BLaER1 treated with 17β-estradiol and CSF1 and Interleukin-3, amounts not matched to agents 10 nM and 100 nM (cell line): ENCODE measurements around the gene MYL4.

Experiments
- H3K27ac ChIP-seq, 11 experiments: shearing (Covaris generic); formaldehyde crosslinking; 2 replicates each; pipeline ENCODE4 v1.8.1; 2022
- H3K27me3 ChIP-seq, 11 experiments: shearing (Covaris generic); formaldehyde crosslinking; 2 replicates each; pipeline ENCODE4 v1.8.1; 2022
- H3K36me3 ChIP-seq, 11 experiments: shearing (Covaris generic); formaldehyde crosslinking; 2 replicates each; pipeline ENCODE4 v1.8.1; 2022
- H3K4me1 ChIP-seq, 10 experiments: shearing (Covaris generic); formaldehyde crosslinking; 2 replicates each; pipeline ENCODE4 v1.8.1; 2022
- H3K4me2 ChIP-seq, 11 experiments: shearing (Covaris generic); formaldehyde crosslinking; 2 replicates each; pipeline ENCODE4 v1.8.1; 2022
- H3K4me3 ChIP-seq, 10 experiments: shearing (Covaris generic); formaldehyde crosslinking; 2 replicates each; pipeline ENCODE4 v1.8.1; 2022
- H3K9ac ChIP-seq, 11 experiments: shearing (Covaris generic); formaldehyde crosslinking; 2 replicates each; pipeline ENCODE4 v1.8.1; 2022
- H3K9me3 ChIP-seq, 11 experiments: shearing (Covaris generic); formaldehyde crosslinking; replicated peaks in 1 of 11; 2 replicates each; pipeline ENCODE4 v1.8.1; 2022
- H4K20me1 ChIP-seq, 11 experiments: shearing (Covaris generic); formaldehyde crosslinking; 2 replicates each; pipeline ENCODE4 v1.8.1; 2022
- Cebpa-rat ChIP-seq, 11 experiments: shearing (Covaris generic); IDR thresholded peaks; 2 replicates each; pipeline ENCODE4 v1.8.1; 2022

MYL4 gene

GRCh38 chr17:47243737-47244598, 34.8 kb downstream of the MYL4 start:
- Histone ChIP-seq H3K36me3 (no peaks in the 10 kb centered on the region), H3K4me1 (peaks cover 32 to 57% (median 54%) of the 10 kb centered on the region in 10 experiments), H4K20me1 (no peaks in the 10 kb centered on the region), H3K27me3 (0 out of 22 replicates have a peak, but pooled peaks cover 0 to 8% (median 0%) of the 10 kb centered on the region in 11 experiments), H3K4me2 (peak overlapping the region; percentile 8 to 62 (median 53); a peak in 20 of 22 replicates), H3K27ac (no peak overlapping the region), H3K4me3 (no peak overlapping the region), H3K9me3 (no peaks in the 10 kb centered on the region), H3K9ac (no peak overlapping the region)
- TF ChIP-seq Cebpa-rat (IDR thresholded peaks at IDR 0.05): no peak

DNA sequence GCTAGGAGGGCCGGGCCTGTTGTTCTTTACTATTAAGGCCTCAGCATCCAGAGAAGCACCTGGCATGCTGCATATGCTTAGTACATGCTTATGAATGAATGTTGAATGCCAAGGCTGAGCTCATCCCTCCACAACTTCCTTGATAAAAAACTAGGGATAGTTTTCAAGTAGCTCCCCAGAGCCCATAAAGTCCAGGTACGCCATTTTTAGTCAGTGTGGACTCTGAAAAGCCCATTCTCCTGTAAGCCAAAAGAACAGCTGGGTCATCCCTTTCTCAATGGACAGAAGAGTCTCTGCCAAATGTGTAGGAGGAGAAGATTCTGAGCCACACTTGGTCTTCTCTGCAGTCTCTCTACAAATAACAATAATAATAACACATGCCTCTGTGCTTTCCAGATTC, 35.5 kb downstream of the MYL4 start:
- Histone ChIP-seq H3K4me3 (no peak overlapping the region), H3K27ac (no peak overlapping the region)
- TF ChIP-seq Cebpa-rat (IDR thresholded peaks at IDR 0.05): no peak

DNA sequence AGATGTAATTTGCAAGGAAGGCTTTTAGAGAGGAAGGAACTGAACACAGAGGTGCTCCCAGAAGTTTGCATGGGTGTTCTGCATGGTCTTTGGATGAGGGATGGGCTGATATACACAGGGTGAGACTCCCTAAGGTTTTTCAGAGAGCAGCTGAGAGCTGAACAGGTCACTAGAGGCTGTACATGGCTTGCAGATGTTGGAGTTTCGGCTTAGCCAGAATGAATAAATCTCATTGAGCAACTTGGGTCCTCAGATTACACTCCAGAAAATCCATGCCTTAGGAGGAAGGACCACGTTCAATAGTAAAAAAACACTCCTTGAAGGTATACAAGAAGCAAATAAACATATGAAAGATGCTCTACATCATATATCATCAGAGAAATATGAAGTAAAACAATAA, 37.0 kb downstream of the MYL4 start:
- Histone ChIP-seq H3K9ac (no peak overlapping the region), H3K9me3 (no peaks in the 10 kb centered on the region), H3K4me2 (peak overlapping the region in 6 of 11 experiments; percentile 36 to 62 (median 55); a peak in 10 of 22 replicates), H4K20me1 (no peaks in the 10 kb centered on the region), H3K27ac (no peak overlapping the region), H3K27me3 (0 out of 22 replicates have a peak, but pooled peaks cover 0 to 8% (median 0%) of the 10 kb centered on the region in 11 experiments), H3K36me3 (no peaks in the 10 kb centered on the region), H3K4me3 (no peak overlapping the region), H3K4me1 (peaks cover 11 to 35% (median 33%) of the 10 kb centered on the region in 10 experiments)
- no peak for TF ChIP-seq Cebpa-rat (IDR thresholded peaks at IDR 0.05)

More for the DNA sequence above, 35.5 kb downstream of the MYL4 start:
- Histone ChIP-seq H3K4me1 (peaks cover 25 to 50% (median 47%) of the 10 kb centered on the region in 10 experiments), H3K9ac (no peak overlapping the region), H3K9me3 (no peaks in the 10 kb centered on the region), H3K27me3 (0 out of 22 replicates have a peak, but pooled peaks cover 0 to 8% (median 0%) of the 10 kb centered on the region in 11 experiments), H4K20me1 (no peaks in the 10 kb centered on the region), H3K36me3 (no peaks in the 10 kb centered on the region), H3K4me2 (peak overlapping the region in 10 of 11 experiments; percentile 8 to 62 (median 54); a peak in 17 of 22 replicates)

- TF ChIP-seq Cebpa-rat (IDR thresholded peaks at IDR 0.05): no peak
- Histone ChIP-seq H3K4me3 (no peak overlapping the region), H4K20me1 (peaks cover 0 to 24% (median 0%) of the 10 kb centered on the region in 11 experiments; a peak in 2 of 22 replicates), H3K36me3 (no peaks in the 10 kb centered on the region), H3K27ac (no peak overlapping the region), H3K4me2 (no peak overlapping the region), H3K9ac (no peak overlapping the region), H3K4me1 (peaks cover 7 to 21% (median 16%) of the 10 kb centered on the region in 10 experiments; a peak in 19 of 20 replicates), H3K9me3 (no peaks in the 10 kb centered on the region), H3K27me3 (peaks cover 27 to 42% (median 34%) of the 10 kb centered on the region in 11 experiments)
Measured at GRCh38 chr17:47250855-47251254, 41.7 kb downstream of the MYL4 start.

GRCh38 chr17:47251421-47251940, 42.3 kb downstream of the MYL4 start:
- H3K36me3 ChIP-seq: no peaks in the 10 kb centered on the region
- H3K4me1 ChIP-seq: peaks cover 7 to 20% (median 13%) of the 10 kb centered on the region in 10 experiments; a peak in 18 of 20 replicates
- no peak overlapping the region for H3K4me3 ChIP-seq
- H4K20me1 ChIP-seq: peaks cover 0 to 24% (median 0%) of the 10 kb centered on the region in 11 experiments; a peak in 2 of 22 replicates
- no peak overlapping the region for H3K27ac ChIP-seq
- H3K27me3 ChIP-seq: peaks cover 27 to 49% (median 38%) of the 10 kb centered on the region in 11 experiments
- TF ChIP-seq Cebpa-rat (IDR thresholded peaks at IDR 0.05): no peak
- H3K9ac ChIP-seq: no peak overlapping the region
- no peak overlapping the region for H3K4me2 ChIP-seq
- no peaks in the 10 kb centered on the region for H3K9me3 ChIP-seq

GRCh38 chr17:47252209-47252608, 43.1 kb downstream of the MYL4 start:
- H3K9ac ChIP-seq: no peak overlapping the region
- peaks cover 13 to 25% (median 19%) of the 10 kb centered on the region in 10 experiments for H3K4me1 ChIP-seq
- no peak for TF ChIP-seq Cebpa-rat (IDR thresholded peaks at IDR 0.05)
- no peaks in the 10 kb centered on the region for H3K9me3 ChIP-seq
- peaks cover 27 to 56% (median 38%) of the 10 kb centered on the region in 11 experiments for H3K27me3 ChIP-seq
- H3K4me2 ChIP-seq: no peak overlapping the region
- H3K36me3 ChIP-seq: no peaks in the 10 kb centered on the region
- H3K4me3 ChIP-seq: no peak overlapping the region
- no peak overlapping the region for H3K27ac ChIP-seq
- peaks cover 0 to 25% (median 0%) of the 10 kb centered on the region in 11 experiments; a peak in 3 of 22 replicates for H4K20me1 ChIP-seq

- no peak overlapping the region for H3K27ac ChIP-seq
- no peaks in the 10 kb centered on the region for H3K36me3 ChIP-seq
- peaks cover 21 to 32% (median 26%) of the 10 kb centered on the region in 10 experiments for H3K4me1 ChIP-seq
- peak overlapping the region in 6 of 11 experiments; percentile 17 to 73 (median 62); a peak in 7 of 22 replicates for H3K9ac ChIP-seq
- H4K20me1 ChIP-seq: peaks cover 0 to 32% (median 0%) of the 10 kb centered on the region in 11 experiments; a peak in 4 of 22 replicates
- no peak for TF ChIP-seq Cebpa-rat (IDR thresholded peaks at IDR 0.05)
- peaks cover 27 to 56% (median 38%) of the 10 kb centered on the region in 11 experiments for H3K27me3 ChIP-seq
- H3K4me3 ChIP-seq: peak overlapping the region; percentile 61 to 75 (median 67); a peak in 18 of 20 replicates
- H3K4me2 ChIP-seq: peak overlapping the region; percentile 92 to 100 (median 98)
- no peaks in the 10 kb centered on the region for H3K9me3 ChIP-seq
Measured at GRCh38 chr17:47252766-47253512, 43.8 kb downstream of the MYL4 start.

- no peak for TF ChIP-seq Cebpa-rat (IDR thresholded peaks at IDR 0.05)
- Histone ChIP-seq H3K4me2 (peak within 1 kb of the TSS; percentile 92 to 100 (median 98)), H4K20me1 (peaks cover 0 to 34% (median 0%) of the 10 kb centered on the region in 11 experiments; a peak in 4 of 22 replicates), H3K4me1 (peaks cover 29 to 39% (median 35%) of the 10 kb centered on the region in 10 experiments), H3K27ac (peak within 1 kb of the TSS in 3 of 11 experiments; percentile 15 to 17 (median 17); a peak in 2 of 22 replicates), H3K27me3 (peaks cover 27 to 57% (median 38%) of the 10 kb centered on the region in 11 experiments), H3K4me3 (peak within 1 kb of the TSS; percentile 61 to 75 (median 67)), H3K9me3 (peaks cover 0 to 4% (median 0%) of the 10 kb centered on the region in 11 experiments; a peak in 5 of 22 replicates), H3K36me3 (no peaks in the 10 kb centered on the region), H3K9ac (peak within 1 kb of the TSS; percentile 36 to 78 (median 60); a peak in 20 of 22 replicates)
Measured at GRCh38 chr17:47253541-47254402, 44.6 kb downstream of the MYL4 start, which contains the start of gene ITGB3. Gene ITGB3, plus strand, starts transcription at chr17:47253827. Its CDS starts 35 bp downstream, at chr17:47253862.
